NCI-H128 (cell line): ENCODE data around the gene MYH6.
"Not testable (repeated sequence)": the region's sequence is repeated elsewhere in the genome, so short reads cannot be mapped to it uniquely, and the experiment has no call there.

ENCODE experiments used
- DNase-seq: peaks from one replicate; lab custom pipeline; 2025; ENCODE audit not compliant: unreplicated experiment; lab: John Stamatoyannopoulos, UW

MYH6 gene

DNA sequence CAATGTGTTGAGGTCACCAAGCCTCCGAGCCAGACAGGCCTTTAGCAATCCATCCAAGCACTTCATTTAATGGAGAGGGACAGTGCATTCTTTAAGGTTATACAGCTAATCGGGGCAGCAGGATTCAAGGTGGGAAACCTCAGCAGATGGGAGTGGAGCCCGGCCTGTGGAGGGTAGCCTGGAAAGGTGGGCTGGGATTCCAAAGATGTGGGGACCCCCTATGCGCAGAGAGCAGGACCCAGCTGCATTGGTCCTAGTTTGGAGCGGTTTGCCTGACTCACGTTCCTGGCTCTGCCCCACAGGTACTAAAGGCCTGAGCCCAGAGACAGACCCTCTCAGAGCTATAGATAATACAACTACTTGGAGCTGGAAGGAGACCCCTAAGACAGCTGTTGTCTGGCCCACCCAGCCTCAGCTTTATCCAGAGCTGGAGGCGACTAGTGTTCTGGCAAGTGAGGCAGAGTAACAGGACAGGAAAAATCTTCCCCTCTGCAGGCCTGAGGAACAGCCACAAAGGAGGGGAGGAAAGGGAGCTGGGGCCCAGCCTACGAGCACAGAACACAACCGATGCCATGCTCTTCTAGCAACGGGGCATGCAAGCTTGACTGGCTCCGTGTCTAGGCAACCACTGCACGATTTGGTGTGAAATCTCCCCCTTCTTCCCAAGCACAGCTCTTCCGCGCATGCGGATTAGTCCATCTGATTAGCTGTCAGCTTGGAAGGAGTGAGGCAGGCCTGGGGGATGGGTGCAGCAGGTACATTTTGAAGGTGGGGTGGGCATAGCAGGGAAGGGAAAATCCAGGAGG, 28.5 kb upstream of the MYH6 start:
- no peak for DNase-seq

DNA sequence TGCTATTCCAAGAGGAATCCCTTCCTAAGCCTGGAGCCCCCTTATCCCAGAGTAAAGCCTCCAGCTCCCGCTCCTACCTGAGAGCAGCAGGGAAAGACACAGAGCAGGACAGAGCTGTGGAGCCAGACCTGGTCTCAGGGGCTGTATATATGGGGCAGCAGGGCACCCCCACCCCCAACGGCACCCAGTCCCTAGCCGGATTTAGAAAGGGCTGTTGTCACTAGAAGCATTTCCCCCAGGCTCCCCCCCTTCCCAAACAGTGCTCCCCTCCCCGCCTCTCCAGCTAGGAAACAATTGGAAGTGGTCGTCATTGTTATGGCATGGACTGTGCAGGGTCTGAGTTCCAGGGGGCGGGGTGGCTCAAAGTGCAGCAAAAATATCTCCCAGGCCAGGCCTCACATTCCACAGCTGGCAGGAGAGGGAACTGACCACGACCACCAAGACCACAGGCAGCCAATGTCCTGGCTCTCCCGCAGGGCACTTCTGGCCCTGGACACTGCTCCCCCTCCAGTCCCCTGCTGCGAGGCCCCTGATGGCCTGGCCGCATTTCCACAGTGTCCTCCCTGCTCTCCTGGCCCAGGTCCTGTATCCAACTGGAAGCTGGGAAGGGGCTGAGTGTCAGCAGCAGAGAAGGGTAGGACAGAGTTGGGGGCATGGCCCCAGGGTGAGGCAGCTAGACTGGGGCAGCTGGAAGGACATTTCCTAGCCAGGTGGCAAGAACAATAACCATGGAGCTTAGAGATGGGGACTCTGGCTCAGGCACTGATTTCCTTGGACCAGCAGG, 27.7 kb upstream of the MYH6 start, which contains the start of gene MYH7:
Gene MYH7, minus strand, starts transcription at position 118 of the 784 bp plus-strand sequence. CDS start 1,928 bp downstream, outside the sequence.
- DNase-seq, result no peak

DNA sequence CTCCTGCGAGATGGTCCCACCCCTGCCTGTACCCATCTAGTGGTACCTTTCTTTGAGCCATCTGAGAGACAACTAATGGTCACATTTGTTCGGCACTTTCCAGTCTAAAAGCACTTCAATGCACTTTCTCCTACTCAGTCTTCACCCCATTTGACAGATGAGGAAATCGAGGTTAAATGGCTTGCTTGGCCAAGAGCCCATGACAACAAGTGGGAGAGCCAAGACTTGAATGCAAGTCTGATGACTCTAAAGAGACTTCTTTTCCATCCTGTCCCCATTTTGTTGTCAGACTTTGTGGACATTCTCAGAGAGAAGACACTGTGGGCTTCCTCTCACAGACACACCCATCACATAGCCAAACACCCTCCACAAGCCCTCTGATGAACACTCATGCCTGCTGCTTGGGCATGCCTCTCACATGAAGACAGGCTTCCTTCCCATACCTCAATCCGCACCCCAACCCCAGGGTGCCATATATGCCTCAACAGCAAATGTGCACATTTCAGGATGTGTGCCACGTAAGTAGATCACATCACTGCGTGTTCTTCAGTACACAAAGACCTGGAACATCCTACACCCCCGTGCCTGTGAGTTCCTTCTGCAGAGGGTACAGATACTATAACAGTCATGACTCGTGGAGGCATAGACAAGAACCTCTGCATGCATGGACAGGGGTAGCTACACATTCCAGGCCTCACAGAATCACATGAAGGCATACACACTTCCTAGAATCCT, 26.6 kb upstream of the MYH6 start:
- DNase-seq, result no peak

DNA sequence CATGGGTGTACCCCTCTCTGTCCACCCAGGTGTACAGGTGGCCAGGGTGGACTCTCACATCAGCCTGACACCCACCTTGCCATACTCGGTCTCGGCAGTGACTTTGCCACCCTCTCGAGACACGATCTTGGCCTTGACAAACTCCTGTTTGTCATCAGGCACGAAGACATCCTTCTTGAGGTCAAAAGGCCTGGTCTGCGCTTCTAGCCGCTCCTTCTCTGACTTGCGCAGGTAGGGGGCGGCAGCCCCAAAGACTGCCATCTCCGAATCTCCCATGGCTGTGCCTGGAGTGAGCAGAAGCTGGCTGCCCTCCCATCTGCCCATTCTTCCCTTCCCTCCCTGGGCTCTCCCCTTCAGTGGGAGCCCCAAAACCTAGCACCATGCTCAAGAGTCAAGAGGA, 25.4 kb upstream of the MYH6 start:
- no peak for DNase-seq

DNA sequence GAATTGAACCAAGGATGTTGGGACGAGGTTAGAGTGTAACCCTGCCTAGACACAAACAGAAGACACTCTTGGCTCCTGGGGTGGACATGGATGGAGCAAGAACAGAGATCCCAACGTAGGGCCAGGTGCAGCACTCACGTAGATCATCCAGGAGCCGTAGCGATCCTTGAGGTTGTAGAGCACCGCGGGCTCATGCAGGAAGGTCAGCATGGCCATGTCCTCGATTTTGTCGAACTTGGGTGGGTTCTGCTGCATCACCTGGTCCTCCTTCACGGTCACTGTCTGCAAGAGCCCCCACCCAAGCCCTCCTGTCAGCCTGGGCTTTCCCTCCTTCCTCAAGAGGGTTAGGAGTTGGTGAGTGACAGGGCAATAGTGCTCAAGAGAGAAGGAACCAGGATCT, 24.9 kb upstream of the MYH6 start:
- DNase-seq, result no peak

DNA sequence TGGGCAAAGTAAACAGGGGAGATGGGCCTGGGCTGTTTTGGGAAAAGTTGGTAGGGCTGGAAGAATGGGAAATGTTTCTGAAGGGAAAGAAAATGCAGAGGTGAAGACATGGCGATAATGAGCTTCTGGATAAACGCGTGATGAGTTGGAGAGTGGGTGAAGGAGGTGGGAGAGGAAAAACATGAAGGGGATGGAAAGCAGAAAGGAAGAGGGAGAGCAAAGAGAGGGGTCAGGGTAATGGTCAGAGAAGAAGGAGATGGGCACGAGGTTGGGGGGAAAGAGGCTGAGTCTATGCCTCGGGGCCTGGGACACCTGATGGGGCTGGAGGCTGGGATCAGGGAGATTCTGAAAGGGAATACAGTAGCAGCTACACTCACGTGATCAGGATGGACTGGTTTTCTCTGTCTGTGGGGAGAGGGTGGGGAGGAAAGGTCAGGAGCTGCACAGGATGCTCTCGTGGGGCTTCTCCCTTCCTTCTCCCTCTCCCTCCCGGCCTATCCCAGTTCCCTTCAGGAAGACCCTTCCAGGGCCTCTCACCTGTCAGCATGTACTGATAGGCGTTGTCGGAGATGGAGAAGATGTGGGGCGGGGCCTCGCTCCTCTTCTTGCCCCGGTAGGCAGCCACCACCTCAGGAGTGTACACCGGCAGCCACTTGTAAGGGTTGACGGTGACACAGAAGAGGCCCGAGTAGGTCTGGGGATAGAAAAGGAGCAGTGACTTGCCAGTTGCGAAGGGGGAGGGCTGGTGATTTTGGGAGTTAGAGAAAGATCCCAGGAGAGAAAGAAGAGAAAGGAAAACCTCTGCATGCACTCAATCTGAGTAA, 24.2 kb upstream of the MYH6 start:
- no peak for DNase-seq

DNA sequence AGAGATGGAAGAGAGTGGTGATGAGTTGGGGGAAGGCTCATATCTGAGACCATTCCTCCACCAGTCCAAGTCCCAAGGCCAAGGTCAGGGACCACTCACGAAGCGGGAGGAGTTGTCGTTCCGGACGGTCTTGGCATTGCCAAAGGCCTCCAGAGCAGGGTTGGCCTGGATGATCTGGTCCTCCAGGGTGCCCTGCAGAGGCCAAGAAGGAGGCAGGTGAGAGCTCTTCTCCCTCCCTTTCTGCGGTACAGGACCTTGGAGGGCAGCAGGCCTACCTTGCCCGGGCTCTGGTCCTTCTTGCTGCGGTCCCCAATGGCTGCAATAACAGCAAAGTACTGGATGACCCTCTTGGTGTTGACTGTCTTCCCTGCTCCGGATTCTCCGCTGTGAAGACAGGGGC, 23.4 kb upstream of the MYH6 start:
- no peak for DNase-seq

DNA sequence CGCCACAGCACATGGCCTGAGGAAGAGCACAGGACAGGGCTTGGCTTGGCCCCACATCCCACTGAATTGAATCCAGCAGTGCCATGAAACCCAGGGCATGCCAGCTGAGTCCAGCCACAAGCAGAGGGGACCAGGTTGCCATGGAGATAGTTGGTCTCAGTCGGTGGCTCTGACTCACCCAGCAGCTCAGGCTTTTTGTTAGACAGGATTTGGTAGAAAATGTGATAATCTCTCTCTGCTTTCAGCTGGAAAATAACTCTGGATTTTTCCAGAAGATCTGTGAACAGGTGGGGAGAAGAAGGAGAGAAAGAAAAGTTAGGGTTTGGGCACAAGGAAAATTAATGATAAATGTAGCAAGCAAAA, 22.6 kb upstream of the MYH6 start:
- DNase-seq, result no peak

DNA sequence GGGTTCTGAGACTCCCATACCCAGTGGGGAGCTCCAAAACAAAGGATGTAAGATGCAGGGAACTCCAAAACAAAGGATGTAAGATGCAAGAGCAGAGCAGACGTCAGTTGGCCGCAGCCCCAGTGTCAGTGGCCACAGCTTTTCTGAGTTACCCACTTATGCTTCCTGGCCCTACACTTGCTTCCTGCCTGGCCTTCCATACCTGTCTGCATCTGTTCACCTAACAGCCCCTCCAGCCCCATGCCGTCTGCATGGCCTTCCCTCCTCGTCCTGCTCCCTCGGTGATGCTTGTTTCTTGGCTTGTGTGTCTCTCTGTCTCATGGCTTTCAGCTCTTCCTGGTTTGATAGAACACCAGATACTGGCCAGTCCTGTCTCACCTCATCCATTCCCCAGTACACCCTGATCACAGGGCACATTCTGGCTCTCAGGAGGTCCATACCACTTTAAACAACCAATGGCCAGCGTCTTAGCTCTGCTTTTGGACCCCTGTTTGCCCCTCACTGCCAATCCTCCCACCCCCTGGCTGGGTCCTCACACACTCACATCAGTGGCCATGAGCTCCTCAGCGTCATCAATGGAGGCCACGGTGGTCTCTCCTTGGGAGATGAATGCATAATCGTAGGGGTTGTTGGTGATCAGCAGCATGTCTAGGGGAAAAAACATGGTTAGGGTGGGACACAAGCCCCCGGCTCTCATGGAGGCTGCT, 22.1 kb upstream of the MYH6 start:
- no peak for DNase-seq

DNA sequence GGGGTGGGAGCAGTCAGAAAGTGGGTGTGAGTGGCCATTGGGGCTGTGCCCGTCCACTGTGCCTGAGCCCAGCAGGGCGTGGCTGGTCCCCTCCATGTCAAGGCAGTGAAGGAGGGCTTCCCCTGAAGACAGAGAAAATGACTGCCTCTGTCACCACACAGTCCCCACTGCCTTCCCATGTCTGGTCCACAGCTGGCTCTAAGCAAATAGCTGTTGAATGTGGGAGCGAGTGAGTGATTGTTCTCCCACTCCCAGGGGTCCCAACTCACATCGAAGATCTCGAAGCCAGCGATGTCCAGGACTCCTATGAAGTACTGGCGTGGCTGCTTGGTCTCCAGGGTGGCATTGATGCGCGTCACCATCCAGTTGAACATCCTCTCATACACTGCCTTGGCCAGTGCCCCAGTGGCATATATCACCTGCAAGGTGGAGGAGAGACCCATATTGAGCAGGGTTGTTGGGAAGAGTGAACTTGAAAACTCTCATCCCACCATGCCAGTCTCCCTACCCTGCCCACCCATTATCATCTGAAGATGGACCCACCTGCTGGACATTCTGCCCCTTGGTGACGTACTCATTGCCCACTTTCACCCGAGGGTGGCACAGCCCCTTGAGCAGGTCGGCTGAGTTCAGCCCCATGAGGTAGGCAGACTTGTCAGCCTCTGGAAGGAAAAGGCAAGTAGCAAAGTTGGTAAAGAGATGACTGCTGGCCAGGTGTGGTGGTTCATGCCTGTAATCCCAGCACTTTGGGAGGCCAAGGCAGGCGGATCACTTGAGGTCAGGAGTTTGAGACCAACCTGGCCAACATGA, 20.8 kb upstream of the MYH6 start:
- no peak for DNase-seq

DNA sequence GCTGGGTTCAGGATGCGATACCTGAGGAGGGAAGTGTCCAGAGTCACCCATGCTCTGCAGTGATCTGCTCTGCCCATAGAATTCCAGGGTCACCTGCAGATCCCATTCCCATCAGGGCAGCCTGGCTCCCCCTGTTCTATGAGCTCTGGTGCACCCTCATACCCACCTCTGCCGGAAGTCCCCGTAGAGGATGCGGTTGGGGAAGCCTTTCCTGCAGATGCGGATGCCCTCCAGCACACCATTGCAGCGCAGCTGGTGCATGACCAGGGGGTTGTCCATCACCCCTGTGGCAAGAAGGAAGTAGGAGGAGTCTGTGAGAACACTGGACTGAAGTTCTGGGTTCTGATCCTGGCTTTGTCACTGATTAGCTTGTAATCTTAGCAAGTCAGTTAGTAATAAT, 17.7 kb upstream of the MYH6 start:
- not testable (repeated sequence) for DNase-seq

DNA sequence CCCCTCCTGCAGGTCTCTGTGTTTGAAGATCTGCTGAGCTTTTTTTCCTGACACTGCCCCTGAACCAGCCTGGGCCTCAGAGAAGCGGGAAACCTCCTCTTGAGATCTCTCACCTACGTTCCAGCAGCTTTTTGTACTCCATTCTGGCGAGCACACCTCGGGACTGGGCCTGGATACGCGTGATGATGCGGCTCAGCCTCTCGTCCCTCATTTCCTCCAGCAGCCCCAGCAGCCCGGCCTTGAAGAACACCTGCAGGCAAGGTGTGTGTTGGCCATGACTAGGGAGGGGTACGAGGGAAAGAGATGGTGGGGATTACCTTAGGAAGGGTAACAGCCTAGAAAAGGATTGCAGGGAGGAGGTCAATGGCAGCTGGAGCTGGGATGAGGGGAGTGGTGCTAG, 17.1 kb upstream of the MYH6 start:
- no peak for DNase-seq

DNA sequence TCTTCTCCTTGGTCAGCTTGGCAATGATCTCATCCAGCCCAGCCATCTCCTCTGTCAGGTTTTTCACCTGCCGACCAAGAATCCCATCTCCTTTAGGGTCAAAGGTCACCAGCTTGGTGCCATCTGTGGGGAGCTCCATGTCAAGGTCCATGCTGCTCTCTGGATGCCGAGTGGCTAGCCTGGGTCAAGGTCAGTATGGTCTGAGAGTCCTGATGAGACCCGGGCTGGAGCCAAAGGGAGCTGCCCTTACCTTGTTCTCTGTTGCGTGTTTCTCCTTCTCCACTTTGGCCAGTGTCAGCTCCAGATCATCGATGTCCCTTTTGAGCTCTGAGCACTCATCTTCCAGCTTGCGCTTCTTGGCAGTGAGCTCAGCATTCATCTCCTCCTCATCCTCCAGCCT, 15.6 kb upstream of the MYH6 start:
- DNase-seq, result no peak

DNA sequence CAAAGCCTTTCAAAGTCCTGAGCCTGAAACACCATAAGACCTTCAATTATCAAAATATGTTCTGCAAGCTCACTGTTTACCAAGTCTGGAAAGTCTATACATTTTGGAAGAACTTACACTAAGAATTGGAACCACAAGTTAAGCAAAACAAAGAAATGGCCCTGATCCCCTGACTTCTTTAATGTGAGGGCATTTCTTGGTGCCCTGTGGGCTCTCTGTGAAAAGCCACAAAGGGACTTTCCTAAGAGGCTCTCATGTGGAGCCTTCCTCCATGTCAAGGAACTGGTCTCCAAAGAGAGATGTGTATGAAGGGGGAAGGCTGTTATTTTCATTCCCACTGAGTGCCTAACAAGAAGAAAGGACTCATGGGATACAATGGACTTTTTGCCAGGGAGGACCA, 13.5 kb upstream of the MYH6 start:
- no peak for DNase-seq

DNA sequence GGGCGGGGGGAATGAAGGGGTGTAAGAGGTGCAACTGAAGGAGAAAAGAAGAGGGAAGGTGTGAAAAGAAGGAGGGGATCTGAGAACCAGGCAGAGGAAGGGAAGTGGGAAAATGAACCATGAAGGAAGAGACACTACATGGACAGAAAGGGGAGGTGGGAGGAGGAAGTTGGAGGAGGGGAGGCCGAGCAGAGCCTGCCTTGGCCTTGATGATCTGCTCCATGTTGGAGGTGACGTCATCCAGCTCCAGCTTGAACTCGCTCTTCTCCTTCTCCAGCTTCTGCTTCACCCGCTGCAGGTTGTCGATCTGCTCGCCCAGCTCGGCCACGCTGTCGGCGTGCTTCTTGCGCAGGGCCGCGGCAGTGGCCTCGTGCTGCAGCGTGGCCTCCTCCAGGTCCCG, 11.6 kb upstream of the MYH6 start:
- not testable (repeated sequence) for DNase-seq

DNA sequence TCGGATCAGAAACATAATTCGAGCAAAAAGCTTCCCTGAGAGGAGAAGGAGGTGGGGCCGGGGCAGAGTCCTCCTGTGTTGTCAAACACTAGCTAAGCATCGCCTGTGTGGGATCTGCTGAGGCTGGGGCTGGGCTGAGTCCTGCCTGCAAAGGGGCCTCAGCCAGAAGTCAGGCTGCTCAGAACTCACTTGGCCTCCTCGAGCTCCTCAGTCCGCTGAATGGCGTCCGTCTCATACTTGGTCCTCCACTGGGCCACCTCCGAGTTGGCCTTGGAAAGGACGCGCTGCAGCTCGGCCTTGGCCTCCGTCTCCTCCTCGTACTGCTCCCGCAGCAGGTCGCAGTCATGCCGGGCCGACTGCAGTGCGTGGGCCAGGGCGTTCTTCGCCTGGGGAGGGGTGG, 9.9 kb upstream of the MYH6 start:
- DNase-seq, result no peak

DNA sequence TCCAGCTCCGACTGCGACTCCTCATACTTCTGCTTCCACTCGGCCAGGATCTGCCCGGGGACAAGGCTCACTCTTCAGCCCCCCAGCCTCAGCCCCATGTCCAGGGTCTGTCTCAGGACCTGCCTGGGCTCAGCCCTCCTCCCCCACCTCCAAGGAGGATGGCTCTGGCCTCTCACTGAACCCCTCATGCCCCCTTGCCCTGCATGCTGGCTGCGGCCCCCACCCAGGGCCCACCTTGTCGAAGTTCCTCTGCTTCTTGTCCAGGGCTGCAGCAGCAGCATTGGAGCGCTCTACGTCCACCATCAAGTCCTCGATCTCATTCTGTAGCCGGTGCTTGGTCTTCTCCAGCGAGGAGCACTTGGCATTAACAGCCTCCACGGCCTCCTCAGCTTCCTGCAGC, 9.2 kb upstream of the MYH6 start:
- not testable (repeated sequence) for DNase-seq

DNA sequence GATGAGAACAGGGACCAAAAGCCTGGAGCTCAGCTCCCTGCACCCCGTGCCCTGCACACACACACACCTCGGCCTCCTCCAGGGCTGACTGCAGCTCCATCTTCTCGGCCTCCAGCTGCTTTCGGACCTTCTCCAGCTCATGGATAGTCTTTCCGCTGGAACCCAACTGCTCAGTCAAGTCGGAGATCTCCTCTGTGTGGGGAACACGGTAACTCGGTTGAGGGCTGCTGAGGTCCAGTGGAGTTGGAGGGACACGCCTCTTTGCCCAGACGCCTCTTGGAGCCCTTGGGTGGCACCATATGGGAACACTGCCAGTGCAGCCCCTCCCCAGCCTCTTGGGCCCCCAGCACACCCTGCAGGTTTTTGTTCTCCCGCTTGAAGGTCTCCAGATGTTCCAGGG, 8.7 kb upstream of the MYH6 start:
- no peak for DNase-seq
